Activated CD8-positive, alpha-beta T cell treated with anti-CD3 and anti-CD28 coated beads for 36 hours (primary cell): ENCODE measurements around the gene WRAP73. TPM values are rescaled to one million over a fixed set of nuclear protein-coding genes. Genes with fewer than 3 reads are reported as not detected.

Experiments used
- ATAC-seq: fragments of 200-7000 bp; cut with Tn5 transposase; one replicate; pipeline ENCODE4 v1.10.0; 2021; ENCODE audit warnings: mild to moderate bottlenecking, moderate library complexity
- CTCF ChIA-PET: fragments of 350-600 bp; sonication (Branson Sonifier 250); formaldehyde crosslinking; loops from one replicate; lab custom pipeline; 2021; ENCODE audit warnings: antibody characterized with exemption; lab: Charles Lee
- POLR2A ChIA-PET: fragments of 350-600 bp; sonication (Branson Sonifier 250); formaldehyde crosslinking; loops from one replicate; lab custom pipeline; 2021; ENCODE audit warnings: antibody characterized with exemption; lab: Charles Lee
- DNase-seq: peaks from one replicate; pipeline ENCODE4 v3.0.0-alpha.2; 2020
- H3K27ac Mint-ChIP-seq: one replicate; pipeline ENCODE4 v1.8.0; 2021; ENCODE audit warnings: mild to moderate bottlenecking, mixed read lengths
- H3K27me3 Mint-ChIP-seq: one replicate; pipeline ENCODE4 v1.8.0; 2021; ENCODE audit warnings: mixed read lengths
- H3K36me3 Mint-ChIP-seq: one replicate; pipeline ENCODE4 v1.8.0; 2021; ENCODE audit warnings: low read depth, mixed read lengths
- H3K4me1 Mint-ChIP-seq: one replicate; pipeline ENCODE4 v1.8.0; 2021; ENCODE audit warnings: low read depth, mixed read lengths
- H3K4me3 Mint-ChIP-seq: one replicate; pipeline ENCODE4 v1.8.0; 2021; ENCODE audit warnings: mild to moderate bottlenecking, moderate library complexity, mixed read lengths
- H3K9me3 Mint-ChIP-seq: one replicate; pipeline ENCODE4 v1.8.0; 2021; ENCODE audit warnings: mixed read lengths
- CTCF ChIP-seq: fragments of 200-600 bp; IDR thresholded peaks from one replicate; pipeline ENCODE4 v1.8.0; 2022; ENCODE audit warnings: antibody characterized with exemption, mild to moderate bottlenecking
- intact Hi-C: fragments of 100-400 bp; cut with micrococcal nuclease; formaldehyde crosslinking; loops from one replicate; pipeline ENCODE4 v1.10.0; 2022
- total RNA-seq, 2 experiments: library from RNA; stranded (reverse); gene quantifications; one replicate each; pipeline ENCODE4 v1.2.3, GENCODE V29; 2021

WRAP73 gene
- total RNA-seq, 2 experiments from 2014 or later: 34.2 to 35.4 TPM

GRCh38 chr1:3669421-3669821, 19.5 kb upstream of the WRAP73 start:
- Mint-ChIP-seq H3K27me3 (peaks cover 18% of the 10 kb centered on the region), H3K4me3 (no peak overlapping the region), H3K36me3 (no peaks in the 10 kb centered on the region), H3K4me1 (peaks cover 4% of the 10 kb centered on the region), H3K27ac (no peak overlapping the region), H3K9me3 (no peaks in the 10 kb centered on the region)
- intact Hi-C loops: no loop called here
- ChIA-PET CTCF (no interaction called here), POLR2A (no interaction called here)
- TF ChIP-seq CTCF: no peak
- ATAC-seq (no peak), DNase-seq (no peak)

- peaks cover 18% of the 10 kb centered on the region for H3K27me3 Mint-ChIP-seq
- ChIA-PET POLR2A (interaction anchor here (0.9 kb wide), 1 partner anchor 71 kb away, joined by 3 read pairs; no protein-coding TSS in a partner anchor), CTCF (interaction anchor here (1.2 kb wide), 1 partner anchor 15 kb away, joined by 3 read pairs; no protein-coding TSS in a partner anchor)
- H3K4me3 Mint-ChIP-seq: no peak overlapping the region
- peaks cover 4% of the 10 kb centered on the region for H3K4me1 Mint-ChIP-seq
- intact Hi-C loops: no loop called here
- no peaks in the 10 kb centered on the region for H3K36me3 Mint-ChIP-seq
- no peak for TF ChIP-seq CTCF
- no peak for DNase-seq
- no peak for ATAC-seq
- H3K9me3 Mint-ChIP-seq: no peaks in the 10 kb centered on the region
- no peak overlapping the region for H3K27ac Mint-ChIP-seq
Measured at GRCh38 chr1:3668585-3669300, 18.8 kb upstream of the WRAP73 start.

- ATAC-seq (no peak), DNase-seq (no peak)
- no peak for TF ChIP-seq CTCF
- H3K4me1 Mint-ChIP-seq: no peaks in the 10 kb centered on the region
- no peak overlapping the region for H3K27ac Mint-ChIP-seq
- POLR2A ChIA-PET: interaction anchor here (0.9 kb wide), 1 partner anchor 70 kb away, joined by 3 read pairs; no protein-coding TSS in a partner anchor
- no peaks in the 10 kb centered on the region for H3K9me3 Mint-ChIP-seq
- CTCF ChIA-PET: interaction anchor here (1.2 kb wide), 1 partner anchor 14 kb away, joined by 3 read pairs; no protein-coding TSS in a partner anchor
- H3K27me3 Mint-ChIP-seq: peaks cover 18% of the 10 kb centered on the region
- intact Hi-C loops: no loop called here
- no peaks in the 10 kb centered on the region for H3K36me3 Mint-ChIP-seq
- no peak overlapping the region for H3K4me3 Mint-ChIP-seq
Measured at GRCh38 chr1:3668148-3668547, 18.2 kb upstream of the WRAP73 start.

GRCh38 chr1:3664700-3665375, 14.9 kb upstream of the WRAP73 start:
- Mint-ChIP-seq H3K27me3 (peaks cover 25% of the 10 kb centered on the region), H3K4me3 (no peak overlapping the region), H3K27ac (no peak overlapping the region), H3K9me3 (no peaks in the 10 kb centered on the region), H3K36me3 (no peaks in the 10 kb centered on the region), H3K4me1 (peaks cover 5% of the 10 kb centered on the region)
- intact Hi-C loops: no loop called here
- POLR2A ChIA-PET: no interaction called here
- no peak for TF ChIP-seq CTCF
- DNase-seq: no peak
- CTCF ChIA-PET: interaction anchor here (1.2 kb wide), 1 partner anchor 46 kb away, joined by 3 read pairs; no protein-coding TSS in a partner anchor
- no peak for ATAC-seq
